NCI-H2081 (cell line): Measurements from ENCODE around the gene GNAS.
A peak's percentile ranks its signal among the peaks of the same experiment; 100 is the strongest.
"Not testable (repeated sequence)": the region's sequence is repeated elsewhere in the genome, so short reads cannot be mapped to it uniquely, and the experiment has no call there.

Source experiments
- DNase-seq, 2 experiments: peaks; one replicate each; lab custom pipeline; 2025; lab: John Stamatoyannopoulos, UW

GNAS gene

DNA sequence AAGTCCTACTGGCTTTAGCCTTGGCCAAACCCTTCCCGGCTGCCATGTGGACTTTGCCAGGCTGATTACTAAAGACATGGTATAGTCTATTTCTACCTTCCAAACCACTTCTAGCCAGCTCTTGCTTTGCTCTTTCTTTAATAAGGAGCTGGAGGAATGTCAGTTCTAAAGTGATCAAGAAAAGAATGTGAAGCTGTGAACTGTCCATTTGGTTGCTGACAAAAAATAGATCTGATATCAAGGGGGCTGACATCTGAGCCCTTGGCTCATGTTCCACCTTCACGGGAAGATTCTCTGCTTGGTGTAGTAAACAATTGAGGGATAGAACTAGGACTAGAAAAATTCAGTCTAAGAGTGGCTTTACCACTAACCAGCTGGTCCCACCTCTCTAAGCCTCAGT lies 24.4 kb upstream of the GNAS start:
- no peak for DNase-seq

DNA sequence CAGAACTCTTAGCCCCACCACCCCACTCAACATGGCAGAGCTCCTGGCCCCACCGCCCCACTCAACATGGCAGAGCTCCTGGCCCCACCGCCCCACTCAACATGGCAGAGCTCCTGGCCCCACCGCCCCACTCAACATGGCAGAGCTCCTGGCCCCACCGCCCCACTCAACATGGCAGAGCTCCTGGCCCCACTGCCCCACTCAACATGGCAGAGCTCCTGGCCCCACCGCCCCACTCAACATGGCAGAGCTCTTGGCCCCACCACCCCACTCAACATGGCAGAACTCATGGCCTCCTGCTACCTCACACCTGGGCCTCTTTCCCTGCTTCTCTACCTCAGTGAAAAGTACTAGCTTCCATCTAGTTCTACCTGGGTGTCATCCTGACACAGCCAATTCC lies 23.7 kb upstream of the GNAS start:
- not testable (repeated sequence) for DNase-seq

DNA sequence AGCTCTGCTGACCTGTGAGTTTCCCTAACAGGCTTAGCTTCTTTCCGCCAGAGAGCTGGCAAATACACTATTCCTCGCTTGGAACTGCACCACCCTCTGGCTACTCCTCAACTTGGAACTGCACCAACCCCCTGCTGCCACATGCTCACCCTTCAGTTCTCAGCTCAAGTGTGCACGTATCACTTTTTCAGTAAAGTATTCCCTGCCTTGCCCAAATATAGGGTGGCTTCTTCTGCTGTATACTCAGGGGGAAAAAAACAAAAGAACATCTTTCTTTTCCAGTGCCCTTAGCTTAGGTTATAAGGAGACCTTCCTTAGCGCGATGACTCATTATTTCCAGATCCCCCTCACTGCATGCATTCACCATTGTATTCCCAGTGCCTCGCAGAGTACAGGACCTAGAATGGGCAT lies 23.0 kb upstream of the GNAS start:
- DNase-seq, result no peak

DNA sequence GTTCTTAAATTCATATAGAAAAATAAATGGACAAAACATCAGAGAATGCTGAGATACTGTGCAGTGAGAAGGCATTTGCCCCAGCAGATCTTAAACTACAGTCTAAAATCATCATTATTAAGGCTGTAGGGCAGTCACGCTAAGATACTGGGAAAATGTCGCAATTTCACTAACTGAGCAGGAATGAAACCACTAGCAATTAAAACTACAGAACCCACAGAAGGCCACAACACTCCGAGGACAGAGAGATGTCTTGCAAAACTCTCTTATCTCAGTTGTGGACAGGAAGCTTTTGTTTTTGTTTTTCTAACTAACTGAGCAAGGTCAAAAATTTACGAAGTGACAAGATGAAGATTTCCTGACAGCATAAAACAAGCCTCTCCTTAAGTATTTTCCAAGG lies 20.1 kb upstream of the GNAS start:
- no peak for DNase-seq

DNA sequence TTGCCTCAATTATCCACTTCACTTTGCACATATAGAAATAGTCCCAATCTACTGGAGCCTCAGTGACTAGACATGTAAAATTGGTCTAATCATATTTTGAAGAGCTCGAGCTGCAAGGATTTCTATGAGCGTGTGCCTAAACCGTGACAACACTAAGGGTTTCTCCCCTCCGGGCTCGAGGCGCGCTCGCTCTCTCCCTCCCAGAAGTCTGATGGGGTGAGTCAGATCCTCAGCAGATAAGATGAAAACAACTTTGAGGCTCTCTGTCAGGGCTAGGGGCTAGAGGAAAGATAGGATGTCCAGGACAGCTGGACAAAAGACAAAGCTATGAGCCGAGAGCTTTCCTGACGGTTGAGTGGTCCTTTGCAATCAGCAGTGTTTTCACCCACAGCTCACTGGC lies 18.6 kb upstream of the GNAS start:
- no peak for DNase-seq

DNA sequence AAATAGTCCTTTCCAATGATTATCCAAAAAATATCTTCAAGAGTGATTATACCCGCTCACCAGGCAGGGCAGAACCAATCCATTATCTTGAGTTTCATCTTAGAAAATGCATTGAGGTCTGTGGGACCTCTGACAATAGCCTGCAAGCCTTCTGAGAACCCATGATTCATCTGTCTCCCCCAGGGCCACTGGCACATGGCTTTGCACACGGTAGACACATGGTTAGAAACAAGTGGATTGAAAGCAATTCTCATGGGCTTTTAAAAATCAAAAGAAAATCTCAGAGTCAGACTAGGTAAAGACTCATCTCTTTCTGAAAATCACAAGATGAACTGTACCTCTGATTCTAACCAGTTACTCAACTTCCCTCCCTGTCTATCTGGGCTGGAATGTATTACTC lies 17.3 kb upstream of the GNAS start:
- no peak for DNase-seq

DNA sequence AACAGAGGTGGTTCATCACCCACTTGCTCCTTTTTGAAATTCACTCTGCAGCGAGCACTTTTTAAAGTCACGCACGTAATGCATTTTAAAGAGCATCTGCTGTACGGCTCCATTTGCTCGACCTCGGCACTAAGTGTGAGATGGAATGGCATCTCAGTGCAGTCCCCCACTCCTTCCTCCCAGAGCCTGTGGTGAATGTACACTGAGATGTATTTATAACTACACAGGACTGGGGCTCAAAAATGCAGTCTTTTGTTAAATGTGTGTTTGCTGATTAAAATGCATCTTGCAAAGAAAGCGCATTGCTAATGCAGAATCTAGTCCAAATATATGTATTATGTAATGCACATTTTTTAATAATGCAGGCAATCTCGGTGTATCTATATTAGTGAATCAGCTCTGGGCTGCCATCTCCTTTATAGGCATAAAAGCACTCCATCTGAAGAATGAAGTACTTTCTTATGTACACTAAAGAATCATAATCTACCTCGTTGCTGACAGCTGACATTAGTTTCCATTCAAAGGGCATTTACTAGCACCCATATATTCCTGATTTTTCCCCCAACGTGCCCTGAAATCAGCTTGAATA lies 15.8 kb upstream of the GNAS start:
- DNase-seq, result no peak

DNA sequence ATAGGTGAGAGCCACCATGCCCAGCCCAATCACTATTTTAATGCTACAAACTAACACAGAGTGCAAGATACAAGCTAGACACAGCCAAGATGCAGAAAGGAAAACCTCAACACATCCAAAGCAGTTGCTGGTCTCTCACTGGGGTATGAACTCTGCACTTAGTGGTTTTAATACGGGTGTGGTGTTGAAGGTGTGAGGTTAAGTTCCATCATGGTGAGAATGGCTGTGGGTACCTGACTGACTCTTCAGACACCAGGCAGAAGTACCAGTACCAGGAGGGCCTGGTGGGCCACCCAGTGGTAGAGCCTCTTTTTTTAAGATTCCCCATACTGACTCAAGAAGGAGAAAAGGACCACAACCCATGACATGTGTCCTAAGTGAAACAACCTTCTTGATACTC lies 14.8 kb upstream of the GNAS start:
- DNase-seq, result no peak

DNA sequence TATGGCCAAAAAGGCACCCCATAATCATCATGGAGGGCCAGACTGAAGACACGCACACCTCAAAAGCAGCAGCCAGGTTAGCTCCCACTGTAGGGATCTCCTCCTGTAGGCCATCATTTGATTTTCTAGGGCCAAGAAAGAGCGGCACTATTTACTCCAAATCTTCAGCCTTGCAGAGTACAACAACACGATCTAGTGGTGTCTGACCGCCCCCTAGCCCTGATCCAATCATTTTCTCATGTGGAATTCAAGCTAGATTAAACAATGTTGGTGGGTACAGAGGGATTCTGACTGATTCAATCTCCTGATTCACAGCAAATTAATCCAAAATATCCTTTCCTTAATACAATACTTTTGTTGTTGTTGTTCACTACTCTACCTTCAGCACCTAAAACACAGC lies 14.3 kb upstream of the GNAS start:
- DNase-seq, result no peak

DNA sequence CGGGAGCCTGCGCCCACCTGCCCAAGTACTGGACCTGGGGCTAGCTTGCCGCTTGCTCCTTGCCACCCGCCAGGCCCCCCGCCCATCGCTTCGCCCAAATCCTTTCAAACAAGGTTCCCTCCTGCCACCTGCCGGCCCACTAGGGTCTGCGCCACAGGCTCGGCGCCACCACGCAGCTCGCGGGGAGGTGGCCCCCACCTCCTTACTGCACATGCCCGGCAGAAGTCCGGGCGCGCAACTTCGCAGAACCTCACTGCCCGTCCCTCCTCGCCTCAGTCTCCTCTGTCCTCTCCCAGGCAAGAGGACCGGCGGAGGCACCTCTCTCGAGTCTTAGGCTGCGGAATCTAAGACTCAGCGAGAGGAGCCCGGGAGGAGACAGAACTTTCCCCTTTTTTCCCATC lies 13.0 kb upstream of the GNAS start:
- no peak for DNase-seq

DNA sequence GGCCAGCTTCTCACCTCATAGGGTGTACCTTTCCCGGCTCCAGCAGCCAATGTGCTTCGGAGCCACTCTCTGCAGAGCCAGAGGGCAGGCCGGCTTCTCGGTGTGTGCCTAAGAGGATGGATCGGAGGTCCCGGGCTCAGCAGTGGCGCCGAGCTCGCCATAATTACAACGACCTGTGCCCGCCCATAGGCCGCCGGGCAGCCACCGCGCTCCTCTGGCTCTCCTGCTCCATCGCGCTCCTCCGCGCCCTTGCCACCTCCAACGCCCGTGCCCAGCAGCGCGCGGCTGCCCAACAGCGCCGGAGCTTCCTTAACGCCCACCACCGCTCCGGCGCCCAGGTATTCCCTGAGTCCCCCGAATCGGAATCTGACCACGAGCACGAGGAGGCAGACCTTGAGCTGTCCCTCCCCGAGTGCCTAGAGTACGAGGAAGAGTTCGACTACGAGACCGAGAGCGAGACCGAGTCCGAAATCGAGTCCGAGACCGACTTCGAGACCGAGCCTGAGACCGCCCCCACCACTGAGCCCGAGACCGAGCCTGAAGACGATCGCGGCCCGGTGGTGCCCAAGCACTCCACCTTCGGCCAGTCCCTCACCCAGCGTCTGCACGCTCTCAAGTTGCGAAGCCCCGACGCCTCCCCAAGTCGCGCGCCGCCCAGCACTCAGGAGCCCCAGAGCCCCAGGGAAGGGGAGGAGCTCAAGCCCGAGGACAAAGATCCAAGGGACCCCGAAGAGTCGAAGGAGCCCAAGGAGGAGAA lies 12.3 kb upstream of the GNAS start:
- no peak for DNase-seq

DNA sequence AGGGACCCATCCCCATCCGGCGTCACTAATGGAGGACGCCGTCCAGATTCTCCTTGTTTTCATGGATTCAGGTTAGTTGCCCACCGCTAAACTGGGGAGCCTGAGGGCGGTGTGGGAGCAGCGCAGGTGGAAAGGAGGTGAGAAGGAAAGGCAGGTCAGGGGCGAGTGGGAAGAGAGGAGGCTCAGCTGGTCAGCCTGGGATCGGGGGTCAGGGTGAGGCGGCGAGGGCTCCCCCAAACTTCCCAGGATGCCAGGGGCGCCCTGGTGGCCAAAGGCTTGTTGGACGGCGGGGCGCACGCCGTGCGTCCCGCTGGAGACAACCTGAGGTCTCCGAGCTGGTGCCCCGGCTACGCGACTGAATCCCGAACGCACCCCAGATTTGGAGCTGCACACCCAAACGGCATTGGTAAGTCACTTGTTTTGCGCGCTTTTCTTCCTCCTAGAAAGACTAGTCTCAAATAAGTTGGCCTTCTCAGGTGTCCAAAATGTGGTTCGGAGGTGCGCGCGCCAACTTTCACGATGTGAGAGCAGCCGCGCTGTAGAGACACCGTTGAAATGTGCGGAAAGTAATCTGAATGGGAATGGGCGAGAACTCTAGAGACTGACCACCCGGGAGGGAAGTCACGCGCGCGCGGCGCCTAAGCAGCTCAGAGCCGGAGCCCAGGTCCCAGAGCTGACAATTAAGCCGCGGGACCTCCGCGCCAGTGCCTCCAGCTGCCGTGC lies 11.5 kb upstream of the GNAS start:
- DNase-seq, result no peak

DNA sequence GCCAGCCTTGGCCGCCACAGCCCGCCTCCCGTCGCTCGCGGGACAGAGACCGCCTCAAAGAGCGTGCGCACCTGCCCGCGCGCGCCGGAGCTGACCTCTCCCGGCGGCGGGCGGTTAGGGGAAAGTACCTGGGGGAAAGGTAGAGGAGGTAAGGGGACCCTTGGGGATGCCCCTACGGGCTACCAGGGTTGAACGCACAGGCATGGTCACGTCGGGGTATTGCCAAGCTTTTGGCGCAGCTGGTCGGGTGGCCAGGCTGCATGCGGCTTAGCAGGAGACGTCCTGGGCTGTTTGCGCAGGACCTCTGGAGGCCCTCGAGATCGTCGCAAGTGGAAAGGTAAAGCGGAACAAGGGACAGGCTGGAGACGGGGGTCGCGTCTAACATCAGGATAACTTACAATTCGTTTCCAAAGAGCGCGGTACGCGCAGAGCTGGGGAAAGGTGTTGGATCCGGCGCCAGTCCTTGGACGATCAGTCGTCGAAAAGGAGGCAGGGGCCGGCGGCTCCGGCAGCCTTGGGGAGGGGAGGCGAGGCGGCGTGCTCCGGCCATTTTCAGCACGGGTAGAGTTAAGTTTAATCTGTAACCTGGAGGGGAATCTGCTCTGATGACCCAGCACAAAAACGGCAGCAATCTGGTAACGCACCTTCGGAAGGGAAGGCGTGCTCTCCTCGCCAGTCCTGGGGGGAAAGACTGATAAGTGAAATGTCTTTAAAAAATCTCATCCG lies 10.8 kb upstream of the GNAS start:
- no peak for DNase-seq

DNA sequence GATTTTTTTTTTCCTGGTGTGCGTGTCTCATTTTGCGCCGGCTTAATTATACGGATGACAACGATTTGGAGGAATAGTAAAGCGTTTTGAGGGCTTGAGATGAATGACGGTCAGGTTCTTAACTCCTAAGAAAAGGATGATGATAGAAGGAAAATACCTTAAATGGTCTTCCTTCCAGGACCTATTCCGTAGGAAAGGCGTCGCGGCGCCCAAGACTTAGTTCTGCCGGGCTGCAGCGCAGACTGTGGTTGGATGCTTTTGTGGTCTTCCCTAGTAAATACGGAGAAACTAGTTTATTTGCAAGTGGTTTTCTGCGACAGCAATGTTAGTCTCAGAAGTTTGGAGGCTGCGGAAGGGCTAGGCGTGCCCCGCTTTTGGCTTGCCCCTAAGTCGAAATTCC lies 10.2 kb upstream of the GNAS start:
- DNase-seq, result no peak

DNA sequence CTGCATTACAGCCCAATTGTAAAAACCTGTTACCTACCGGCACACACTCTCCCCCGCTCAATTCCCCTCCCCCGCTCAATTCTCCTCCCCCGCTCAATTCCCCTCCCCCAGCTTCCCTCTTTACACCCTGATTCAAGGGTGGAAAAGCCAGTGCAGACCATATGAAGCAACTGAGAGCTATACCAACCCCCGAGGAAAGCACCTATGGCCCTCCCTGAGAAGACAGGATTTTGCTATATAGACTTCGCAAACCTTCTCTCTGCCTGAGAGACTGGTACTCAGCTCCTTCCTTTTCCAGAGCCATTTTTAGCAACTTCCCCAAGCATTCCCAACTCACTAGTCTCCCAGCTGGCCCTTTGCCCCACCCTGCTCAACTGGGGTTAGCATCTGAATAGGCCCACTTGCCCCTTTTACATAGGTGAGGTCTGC lies 9.4 kb upstream of the GNAS start:
- DNase-seq, result no peak

DNA sequence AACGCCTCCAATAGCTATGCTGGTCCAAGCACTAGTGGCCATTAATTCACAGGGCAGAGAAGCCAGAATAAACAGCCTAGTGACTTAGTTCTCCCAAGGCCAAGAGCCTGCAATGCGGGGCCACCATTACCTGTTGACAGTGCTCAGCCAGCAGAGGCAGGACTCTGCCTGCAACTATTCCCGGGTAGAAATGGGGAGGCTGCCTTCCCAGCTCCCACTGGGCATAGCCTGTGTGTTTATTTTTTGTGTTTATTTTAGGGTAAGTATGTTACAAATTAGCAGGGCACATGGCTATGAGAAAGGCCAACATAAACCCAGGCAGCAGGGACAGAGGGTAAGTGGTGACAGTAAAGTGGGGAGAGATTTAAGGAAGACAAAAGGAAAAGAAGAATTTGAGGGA lies 6.8 kb upstream of the GNAS start:
- no peak for DNase-seq

DNA sequence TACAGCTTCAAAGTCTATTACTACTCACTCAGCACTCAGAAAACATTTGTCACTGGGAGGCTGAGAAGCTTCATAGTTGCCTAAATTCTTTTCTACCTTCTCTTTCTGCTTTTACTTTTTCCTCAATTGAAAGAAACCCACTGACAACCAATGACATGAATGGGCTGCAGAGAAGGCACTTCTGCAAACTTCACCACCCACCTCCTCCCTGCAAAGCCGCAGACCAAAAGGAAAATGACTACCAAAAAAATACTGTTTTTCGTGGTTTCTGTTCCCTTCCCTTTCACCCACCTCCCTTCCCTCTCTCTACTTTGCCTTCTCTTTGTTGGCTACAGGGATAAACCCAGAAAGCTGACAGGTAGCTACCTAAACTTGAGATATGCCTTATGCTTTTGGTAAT lies 5.1 kb upstream of the GNAS start:
- no peak for DNase-seq

DNA sequence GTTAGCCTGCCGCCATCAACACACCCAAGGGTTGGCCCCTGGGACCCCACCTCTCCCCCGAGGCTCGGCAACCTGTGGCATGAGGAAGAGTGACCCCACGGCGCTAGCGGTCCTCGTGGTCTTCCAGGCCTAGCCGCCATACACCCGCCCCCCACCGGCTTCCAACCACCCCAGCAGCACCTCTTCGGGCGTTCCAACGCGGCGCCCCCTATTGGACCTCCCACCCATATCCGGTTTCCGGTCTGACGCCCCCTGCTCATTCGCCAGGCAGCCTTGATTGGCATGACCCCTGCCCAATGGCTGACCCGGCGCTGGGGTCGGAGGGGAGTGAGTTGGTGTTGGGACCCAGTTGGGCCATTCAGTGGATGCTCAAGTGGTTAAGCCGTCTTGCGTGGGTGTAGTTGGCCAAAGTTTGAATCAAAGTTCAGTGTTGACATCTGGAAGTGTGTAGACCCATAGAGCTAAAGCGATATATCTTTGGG lies 1.8 kb upstream of the GNAS start, which contains the start of gene GNAS-AS1:
TSS of gene GNAS-AS1 (minus strand) at position 210 of the 482 bp plus-strand sequence.
- peak; percentile 71 to 83 for DNase-seq

DNA sequence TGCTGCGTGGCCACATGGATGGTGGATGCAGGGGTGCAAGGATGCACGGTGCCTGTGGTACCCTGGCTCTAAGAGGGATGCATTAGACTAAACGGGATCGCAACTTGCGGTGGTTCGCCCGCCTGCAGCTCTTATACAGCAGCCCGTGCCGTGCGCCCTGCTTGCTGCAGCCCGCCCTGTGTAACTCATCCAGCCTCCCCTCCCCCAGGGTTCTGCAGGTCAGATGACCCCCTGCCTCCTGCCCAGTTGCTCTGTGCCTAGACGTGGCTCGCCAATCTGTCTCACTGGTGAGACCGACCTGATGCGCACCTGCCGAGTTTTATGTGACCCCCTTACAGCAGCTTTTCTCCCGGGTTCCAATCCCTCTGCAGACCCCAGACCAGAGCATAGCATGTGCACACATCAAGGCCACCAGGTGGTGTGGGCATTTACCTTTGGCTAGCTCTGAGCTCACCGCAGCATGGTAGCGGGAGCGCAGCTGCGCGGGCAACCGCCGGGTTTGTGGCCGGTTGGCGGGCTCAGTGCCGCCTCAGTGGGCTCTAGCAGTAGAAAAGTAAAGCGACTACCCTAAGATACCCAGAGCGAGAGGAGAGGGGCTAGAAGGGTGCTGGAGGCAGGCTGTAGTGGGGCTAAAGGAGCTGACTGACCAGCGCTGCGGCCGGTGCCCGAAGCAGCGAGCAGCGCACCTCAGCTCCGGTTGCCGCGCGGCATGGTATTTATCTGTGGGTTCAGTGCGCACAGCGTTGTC lies 1.1 kb upstream of the GNAS start:
- DNase-seq, result no peak

DNA sequence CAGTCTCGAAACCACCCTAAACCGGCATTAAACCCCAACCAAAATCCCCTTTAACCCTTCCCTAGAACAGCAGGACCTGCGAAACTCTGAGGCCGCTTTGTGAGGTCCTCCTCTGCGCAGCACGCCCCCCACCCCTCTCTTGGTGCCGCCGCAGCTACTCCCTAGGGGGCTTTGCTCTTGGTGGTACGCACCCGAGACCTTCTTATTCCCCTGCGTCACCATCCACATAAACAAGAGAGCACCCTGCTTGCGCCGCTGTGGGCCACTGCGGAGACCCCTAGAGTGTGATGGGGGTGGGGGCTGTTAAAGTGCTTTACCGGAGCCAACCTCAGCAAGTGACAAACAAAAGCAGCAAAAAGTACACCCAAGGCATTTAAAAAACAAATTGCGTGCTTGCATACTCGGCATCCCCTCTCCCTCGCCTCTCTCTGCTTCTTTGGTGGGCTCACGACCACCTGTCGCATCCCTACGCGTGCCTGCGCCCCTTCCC lies 502 bp upstream of the GNAS start:
- no peak for DNase-seq

DNA sequence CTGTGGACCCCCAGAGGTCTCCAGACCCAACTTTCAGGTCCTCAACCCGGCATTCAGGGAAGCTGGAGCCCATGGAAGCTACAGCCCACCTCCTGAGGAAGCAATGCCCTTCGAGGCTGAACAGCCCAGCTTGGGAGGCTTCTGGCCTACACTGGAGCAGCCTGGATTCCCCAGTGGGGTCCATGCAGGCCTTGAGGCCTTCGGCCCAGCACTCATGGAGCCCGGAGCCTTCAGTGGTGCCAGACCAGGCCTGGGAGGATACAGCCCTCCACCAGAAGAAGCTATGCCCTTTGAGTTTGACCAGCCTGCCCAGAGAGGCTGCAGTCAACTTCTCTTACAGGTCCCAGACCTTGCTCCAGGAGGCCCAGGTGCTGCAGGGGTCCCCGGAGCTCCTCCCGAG lies 950 bp downstream of the GNAS start:
- no peak for DNase-seq
